HG02938 (cell line): ENCODE data around the gene EEIG1.

Experiments used
- ATAC-seq: cut with Tn5 transposase; IDR thresholded peaks from one replicate; pipeline ENCODE4 v1.9.1; 2021; ENCODE audit warnings: mild to moderate bottlenecking, moderate library complexity; ENCODE audit not compliant: unreplicated experiment

Gene EEIG1

DNA sequence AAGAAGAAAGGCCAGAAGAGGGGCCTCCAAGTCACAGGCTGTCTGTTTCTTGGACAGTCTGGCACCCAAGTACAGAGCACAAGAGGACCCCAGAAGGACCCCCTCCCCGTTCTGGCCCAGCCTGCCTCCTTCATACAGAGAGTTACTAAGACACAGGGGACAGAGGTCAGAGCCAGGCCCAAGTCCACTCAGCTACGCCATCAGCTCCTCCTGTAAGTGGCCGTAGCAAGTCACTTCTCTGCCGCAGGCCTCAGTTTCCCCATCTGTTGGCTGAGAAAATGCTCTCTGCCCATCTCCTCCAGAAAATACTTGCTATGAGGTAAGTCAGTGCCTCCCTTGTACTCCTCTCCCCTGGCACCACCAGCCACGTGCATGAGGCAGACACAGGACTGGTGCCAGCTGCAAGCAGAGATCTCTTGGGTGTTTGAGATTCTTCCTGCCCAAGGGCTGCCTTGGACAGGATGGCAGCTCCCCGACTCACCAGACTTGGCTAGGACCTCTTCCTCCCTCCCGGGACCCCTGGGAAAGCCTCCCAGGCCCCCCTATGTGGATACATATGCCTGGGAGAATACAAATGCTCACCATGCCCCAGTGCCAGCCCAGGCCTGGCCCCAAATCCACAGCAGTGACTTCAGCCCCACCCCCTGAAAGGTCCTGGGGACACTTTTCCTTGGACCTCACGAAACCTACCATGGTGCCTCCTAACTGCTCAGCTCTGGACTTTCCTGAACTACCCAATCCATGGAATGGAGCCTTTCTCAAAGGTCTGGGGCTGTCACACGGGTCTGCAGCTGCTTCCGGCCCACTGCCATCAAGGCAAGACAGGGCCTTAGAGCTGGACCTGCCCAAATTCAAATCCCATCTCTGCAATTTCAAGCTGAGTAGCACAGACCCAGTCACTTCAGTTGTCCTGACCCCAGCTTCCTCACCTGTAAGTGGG is 5.1 kb downstream of the EEIG1 start:
- ATAC-seq: no peak

DNA sequence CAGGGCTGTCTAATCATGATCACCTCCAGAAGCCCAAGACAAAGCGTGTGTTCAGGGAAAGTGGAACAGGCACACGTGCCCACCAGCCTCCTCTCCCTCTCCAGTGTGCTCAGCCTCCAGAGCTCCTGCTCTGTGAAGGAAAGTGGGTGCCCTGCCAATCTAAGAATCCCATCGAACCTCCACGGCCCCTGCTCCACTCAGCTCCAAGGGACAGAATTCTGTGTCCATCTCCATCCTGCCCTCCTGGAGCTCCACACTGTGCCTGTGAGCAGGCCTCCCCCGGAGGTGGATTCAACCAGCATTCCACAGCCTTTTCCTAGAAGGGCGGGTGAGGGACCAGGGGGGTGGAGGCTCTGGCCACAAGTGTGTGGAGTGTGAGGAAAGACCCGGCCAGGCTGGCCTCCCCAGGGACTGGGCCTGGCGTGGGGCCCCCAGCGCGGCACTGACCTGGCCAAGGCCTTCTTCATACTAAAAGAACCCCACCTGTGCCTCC is 6.0 kb downstream of the EEIG1 start:
- ATAC-seq: no peak

DNA sequence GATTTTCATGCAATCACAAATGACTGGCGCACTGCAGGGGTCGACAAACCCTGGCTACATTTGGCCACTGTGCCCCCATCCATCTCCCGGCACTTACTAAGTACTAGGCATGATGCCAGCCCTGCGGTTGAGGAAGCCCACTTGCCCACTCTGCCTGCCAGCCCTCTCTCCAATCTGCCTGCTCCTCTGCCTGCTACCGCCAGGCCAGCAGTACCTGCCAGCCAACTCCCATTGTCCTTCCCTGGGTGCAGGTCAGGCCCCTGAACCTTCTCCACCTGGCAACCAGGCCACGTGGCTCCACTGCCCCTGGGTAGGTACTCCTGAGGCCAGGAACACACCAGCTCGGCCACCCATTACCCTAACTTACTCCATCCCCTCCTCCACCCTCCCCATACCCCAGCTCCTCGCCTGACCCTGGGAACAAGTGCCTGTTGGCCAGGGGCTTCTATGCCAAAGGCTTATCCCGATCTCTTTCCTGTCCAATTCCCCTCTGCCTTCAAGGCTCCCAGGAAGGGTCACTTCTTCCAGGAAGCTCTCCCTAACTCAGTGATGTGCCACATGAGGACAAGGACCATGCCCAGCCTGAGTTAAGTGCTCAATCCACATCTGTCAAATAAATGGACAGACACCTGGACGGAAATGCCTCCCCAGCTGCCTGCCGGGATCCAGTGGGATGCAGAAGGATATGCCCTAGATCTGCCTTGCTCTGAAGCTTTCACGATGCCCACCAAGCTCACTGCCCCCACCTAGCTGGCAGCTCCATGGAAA is 6.6 kb downstream of the EEIG1 start:
- ATAC-seq: no peak

DNA sequence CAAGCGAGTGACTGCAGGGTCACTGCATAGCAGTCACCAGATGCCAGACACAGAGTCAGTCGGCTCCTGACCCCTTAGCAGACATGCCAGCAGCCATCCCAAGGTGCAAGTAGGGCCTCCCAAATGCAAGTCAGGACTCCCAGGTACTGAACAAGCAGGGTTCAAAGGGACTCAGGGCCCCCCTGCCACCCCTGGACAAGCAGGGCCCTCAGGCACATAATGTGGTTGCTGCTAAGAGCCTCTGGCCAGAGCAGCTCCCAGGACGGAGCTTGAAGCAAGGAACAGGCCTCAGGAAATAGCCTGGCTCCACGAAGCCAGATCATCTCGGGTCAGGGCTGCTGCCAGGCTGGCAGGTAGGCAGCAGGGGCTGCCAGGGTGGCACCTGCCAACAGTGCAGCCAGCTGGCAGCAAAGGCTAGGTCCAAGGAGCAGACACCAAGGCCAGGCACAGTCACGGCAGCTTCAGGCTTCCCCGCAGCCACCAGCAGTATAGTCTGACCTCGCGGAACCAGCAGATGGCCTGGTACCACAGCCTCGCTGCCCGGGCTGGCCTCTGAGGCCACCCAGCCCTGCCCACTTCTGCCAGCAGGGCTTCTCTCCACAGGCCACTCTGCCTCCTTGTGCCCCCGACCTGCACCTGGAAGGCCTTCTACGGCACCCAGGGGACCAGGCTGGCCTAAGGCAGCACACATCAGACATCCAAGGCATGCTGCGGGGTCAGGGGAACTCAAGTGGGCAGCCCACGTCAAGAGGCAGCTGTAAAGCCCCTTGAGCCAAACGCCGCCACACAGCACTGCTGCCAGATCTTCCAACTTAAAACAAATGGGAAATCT is 7.4 kb downstream of the EEIG1 start:
- ATAC-seq: no peak

DNA sequence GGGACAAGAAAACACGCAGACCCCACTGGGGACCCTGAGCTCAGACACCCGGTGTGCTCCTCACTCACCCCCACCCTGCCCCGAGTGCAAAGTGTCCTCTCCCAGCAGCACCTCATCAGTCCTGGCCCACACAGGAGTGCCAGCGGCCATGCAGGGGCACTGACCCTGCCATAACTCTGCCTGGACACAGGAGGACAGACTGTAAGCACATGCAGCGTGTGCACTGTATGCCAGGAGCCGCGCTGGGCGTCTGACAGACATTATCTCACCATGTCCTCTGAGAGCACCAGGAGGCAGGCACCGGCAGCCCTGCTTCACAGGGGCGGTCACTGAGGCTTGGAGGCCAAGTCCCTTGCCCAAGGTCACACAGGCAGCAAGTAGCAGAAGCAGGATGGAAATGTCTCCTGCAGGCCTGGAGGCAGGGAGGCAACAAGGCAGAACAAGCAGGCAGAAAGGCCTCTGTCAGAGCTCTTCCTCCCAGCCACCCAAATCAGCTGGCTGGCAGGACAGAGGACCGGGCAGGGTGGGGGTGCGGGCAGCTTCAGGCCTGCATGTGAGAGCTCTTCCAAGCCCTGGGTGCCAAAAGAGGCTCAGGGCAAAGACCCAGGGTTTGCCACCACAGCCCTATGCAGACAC is 8.4 kb downstream of the EEIG1 start:
- no peak for ATAC-seq

DNA sequence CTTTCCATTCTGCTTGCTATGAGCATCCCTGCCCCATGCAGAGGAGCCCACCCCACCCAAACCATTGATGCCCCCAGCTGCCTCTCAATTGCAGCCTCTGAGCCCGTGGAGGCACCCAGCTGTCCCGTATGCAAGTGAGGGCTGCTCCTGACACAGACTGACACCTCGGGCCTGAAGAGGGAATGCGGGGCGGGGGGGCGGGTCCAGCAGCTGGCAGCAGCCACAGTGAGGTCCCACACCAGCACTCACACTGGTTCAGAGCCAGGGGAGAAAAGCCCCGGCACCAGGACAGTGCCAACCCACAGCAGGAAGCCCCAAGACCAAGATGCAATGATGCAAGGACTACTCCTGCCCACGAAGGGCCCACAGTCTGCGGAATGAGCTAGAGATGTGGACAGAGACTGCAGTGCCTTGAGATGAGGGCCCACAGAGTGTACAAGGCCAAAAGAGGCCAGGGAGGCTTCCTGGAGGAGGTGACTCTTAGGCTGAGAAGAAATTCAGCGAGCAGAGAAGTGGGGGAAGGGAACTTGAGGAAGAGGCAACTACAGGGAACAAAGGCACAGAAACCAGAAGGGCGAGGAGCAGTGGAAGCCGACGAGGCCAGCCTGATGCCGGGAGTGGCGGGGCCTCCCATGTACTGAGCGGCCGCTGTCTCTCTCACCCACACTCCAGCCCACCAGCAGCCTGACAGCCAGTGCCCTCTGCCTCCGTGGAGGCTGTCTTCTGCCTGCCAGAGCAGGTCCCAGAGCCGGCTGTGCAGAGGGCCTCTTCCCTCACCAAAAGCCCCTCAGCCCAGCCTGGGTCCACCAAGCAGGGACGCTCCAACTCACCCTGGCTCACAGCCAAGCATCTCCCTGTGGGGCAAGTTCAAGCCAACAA is 9.2 kb downstream of the EEIG1 start:
- no peak for ATAC-seq

DNA sequence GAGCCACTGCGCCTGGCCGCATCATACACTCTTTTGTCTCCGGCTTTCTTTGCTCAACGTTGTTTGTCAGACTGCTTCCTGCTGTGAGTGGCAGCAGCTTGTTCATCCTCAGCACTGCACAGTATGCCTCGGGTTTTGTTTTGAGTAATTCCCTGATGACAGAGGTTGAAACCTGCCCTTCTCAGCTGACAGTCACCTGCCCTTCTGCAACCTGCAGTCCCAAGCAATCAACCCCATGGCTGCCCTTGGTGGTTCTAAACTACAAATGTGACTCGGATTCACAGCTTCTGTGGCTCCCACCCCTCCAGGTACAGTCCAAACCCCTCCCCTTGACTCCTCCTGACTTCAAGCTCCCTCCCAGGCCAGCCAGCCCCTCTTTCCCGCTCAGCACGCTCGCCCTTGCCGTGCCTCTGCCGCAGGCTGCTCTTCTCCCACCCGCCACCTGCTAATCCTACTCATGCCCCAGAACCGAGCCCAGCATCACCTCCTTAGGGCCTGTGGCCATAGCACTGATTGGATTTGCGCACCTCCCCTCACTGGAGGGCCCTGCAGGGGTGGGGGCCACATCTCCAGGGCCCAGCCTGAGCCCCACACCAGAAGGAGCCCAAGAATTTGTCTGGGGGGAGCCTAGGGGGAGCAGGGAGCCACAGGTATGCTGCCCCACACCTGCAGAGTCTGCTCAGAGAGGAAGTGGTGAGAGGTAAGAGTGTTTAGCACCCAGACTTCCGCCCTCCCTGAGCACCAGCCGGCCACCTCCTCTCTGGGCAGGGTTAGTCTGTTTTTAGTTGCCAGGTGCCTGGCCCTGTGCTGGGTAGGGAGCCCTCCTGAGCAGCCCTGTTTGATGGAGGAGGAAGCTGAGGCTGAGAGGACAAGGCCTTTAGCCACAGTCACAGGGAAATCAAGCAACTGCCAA is 10.1 kb downstream of the EEIG1 start:
- ATAC-seq: peak; percentile 66

DNA sequence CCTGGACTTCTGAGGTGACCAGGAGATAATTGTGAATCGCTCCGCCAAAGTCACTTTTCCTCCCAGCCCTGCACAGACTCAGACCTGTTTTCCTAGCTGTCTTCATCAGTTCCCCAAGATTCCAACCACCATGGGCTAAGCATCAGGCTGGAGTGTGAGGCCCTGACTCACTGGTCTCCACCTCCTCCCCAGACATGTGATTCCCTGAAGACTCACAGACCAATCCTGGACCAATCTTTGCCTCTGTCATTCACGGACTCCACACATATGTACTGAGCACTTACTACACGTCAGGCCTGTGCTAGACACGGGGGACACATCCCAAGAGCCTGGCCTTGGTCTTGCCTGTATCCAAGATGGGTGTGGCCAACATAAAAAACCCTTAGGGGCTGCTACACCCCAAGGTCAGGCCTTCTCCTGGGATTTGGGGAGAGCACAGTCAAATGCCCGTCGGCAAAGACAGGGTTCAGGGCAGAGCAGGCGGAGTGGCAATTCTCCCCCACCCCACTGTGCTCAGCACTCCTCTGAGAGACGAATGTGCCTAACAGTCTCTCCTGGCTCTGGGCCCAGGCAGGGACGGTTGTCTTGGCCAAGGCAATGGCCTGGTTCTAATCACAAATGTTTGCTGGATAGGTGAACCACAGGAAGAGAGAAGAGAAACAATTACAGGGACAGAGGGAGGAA is 11.9 kb downstream of the EEIG1 start:
- no peak for ATAC-seq

DNA sequence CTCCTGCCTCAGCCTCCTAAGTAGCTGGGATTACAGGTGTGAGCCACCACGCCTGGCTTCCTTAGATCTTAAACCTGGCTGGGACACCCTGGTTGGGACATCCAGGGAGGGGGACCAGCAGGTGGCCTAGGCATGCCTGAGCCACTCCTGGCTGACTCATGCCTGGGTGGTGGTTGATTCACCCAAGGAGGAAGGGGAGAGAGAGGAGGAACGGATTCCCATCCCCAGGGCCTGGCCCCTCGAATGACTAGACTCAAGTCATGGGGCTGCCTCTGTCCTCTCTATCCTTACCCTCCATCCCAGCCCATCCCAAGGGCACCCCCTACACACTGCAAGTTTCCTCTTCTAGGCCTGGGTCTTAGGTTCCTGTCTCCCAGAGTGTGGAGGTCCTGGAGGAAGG is 12.7 kb downstream of the EEIG1 start:
- no peak for ATAC-seq

DNA sequence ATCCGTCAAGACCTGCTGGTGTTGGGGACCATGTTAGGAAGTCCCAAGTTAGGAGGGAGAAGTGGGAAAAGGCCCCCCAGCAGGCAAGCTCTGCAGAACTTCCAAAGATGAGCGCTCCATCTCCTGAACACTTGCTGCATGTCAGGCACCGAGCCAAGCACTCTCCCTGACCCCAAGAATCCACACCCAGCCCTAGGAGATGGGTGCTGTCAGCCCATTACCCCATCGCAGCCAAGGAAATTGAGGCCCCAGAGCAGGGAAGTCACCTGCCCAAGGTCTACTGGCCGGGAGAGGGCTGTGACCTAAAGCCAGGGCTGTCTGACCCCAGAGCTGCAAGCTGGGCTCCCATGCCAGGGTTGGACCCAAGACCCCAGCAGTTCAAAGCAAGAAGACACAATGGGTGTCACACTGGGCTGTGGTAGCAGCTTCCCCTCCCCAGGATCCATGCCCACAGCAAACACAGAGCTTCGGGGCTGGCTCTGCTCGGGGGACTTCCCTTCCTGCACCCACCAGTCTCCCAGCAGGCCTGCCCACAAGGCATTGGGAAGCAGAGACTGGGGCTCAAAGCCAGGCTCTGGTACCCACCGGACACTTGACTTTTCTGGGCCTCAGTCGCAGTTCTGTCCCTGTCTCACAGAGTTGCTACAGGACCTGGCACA is 13.5 kb downstream of the EEIG1 start:
- no peak for ATAC-seq

DNA sequence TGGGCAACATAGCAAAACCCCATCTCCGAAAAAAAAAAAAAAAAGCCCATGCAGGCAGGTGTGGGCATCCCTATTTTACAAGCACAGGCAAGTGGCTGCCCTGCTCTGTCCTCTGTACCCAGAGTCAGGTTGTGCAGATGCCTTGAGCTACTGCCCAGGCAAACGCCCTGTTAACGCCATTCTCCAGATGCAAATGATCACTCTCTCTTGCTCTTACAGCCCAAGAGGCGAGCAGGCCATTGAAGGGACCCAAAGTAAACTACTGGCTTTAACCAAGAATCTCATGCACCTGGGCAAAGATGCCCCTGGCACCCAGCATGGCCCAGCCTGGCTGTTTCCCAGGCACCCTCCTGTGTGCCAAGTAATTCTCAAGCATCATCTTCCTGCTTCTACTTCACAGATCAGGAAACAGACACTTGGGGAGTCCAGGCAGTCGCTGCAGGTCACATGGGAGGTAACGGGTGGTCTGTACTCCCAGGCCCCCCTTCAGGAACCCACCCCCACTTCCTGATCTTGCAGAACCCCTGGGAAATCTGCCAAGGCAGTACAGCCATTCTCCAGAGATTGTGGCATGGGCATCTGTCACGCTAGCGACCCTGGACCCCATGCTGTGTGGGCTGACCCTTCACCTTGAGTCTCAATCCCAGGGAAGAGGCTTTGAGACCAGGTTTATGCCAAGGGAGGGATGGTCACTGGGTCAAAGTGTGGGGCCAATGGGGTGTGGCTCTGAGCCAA is 14.2 kb downstream of the EEIG1 start:
- ATAC-seq: no peak

DNA sequence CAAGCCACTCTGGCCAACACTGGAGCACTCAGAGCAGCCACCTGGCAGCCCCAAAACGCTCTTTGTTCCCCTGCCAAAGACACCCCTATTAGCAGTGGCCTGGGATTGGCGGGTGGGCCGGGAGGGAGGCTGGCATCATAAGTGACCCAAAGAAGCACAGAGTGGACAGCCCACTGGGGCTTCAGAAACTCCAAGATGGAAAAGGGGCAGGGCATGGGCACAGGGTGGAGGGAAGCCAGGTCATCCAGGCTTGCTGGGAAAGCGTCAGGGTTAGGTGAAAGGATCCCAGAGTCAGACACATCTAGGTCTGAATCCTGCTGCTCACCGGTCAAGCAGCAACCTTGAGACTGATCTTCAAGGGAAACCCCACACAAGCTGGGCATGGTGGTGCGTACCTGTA is 14.8 kb downstream of the EEIG1 start:
- ATAC-seq: no peak

DNA sequence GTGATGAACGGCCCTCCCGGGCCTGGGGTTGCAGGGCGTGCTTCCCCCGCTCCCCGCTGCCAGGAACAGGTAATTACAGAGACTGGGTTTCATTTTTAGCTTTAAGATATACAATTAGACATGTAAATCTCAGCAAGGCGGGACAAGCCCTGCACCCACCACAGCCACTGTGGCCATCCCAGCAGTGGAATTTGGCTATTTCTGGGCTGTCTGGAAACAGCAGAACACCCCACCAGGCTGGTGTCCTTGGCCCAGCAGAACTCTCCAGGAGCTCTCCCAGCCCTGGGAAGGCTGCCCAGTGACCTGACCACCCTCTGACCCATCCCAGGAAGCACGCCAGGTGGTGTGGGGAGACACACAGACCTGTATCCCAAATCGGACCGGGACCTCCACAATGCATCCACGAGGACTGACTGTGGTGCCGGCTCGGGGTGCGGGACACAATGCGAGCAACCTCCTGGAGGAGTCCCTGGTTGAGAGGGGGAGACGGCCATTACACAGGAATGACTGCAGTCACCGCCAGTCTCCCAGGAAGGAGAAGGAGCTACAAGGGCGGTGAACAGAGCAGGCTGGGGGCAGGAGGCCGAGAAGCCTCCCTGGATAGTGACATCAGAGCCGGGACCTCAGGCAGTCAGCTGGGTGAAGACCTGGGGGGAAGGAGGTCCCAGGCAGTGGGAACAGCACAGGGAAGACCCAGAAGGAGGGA is 17.3 kb downstream of the EEIG1 start:
- no peak for ATAC-seq

DNA sequence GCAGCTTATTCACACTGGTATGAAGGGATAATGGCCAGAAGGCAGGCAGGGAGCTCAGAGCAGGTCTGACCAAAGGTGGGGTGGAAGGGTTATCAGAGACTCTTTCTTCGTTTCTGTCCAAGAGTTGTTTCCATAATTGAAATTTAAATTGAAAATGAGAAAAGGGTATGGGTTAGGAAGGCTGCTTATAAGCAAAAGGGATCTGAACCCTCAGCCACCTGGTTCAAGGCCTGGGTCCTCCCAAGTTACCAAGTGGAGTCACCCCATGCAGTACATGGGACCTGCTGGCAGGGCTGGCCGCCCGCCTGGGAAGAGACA is 17.8 kb downstream of the EEIG1 start:
- ATAC-seq: no peak

DNA sequence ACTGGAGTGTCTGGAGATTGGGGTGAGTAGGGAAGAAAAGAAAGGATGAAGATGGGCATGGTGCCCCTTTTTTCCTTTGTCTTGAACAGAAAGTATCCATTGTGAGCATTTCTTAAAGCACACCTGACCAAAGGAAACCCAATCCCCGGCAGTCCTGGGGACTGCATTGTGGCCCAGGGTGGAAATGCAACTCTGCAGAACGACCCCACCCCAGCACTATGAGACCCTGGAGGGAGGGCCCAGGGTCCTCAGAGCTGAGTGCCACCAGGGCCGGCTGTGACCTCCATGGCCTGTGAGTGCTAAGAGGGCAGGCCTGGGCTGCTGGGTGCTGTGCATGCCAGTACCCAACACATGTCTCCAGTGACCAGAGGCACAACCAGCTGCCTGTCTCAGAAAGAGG is 18.5 kb downstream of the EEIG1 start:
- no peak for ATAC-seq

DNA sequence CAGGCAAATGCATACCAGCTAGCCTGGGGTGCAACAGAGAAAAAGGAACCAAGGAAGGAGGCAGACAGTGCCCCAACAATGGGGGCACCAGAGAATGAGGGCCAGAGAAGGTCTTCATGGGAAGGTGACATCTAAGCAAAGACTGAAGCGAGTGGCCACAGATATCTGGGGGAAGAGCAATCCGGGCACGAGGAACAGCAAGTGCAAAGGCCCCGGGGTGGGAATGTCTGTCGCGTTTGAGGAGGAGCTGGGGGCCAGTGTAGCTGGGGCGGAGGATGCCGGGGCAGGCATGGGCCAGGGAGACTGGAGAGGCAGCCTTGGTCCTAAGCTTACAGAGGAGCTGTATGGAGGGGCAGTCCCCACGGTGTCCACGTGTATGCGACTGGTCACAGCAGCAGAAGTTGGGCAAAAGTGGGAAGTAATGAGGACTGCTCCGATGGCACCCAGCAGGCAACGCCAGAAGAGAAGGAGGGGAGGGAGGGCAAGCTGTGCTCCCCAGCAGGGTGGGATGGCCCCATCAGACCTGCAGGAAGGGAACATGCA is 19.1 kb downstream of the EEIG1 start:
- ATAC-seq: no peak
